Lower lobe of right lung (tissue), 2 donors: ENCODE results near the gene SLC15A1. TPM values are rescaled to one million over a fixed set of nuclear protein-coding genes. Genes with fewer than 3 reads are reported as not detected.
"Not testable (repeated sequence)": the region's sequence is repeated elsewhere in the genome, so short reads cannot be mapped to it uniquely, and the experiment has no call there.

Source experiments
- ATAC-seq, 2 donors: fragments of 200-7000 bp; cut with Tn5 transposase; one replicate each; pipeline ENCODE4 v1.9.1; 2020 to 2022; ENCODE audit warnings: mild to moderate bottlenecking in 2 of 2, moderate library complexity in 2 of 2
- DNase-seq: peaks from one replicate; pipeline ENCODE4 v3.0.0-alpha.2; 2020
- H3K27ac ChIP-seq: fragments of 200-600 bp; one replicate; pipeline ENCODE4 v1.8.0; 2022
- H3K27me3 ChIP-seq: fragments of 200-600 bp; one replicate; pipeline ENCODE4 v1.8.0; 2022; ENCODE audit warnings: low read depth
- H3K36me3 ChIP-seq: fragments of 200-600 bp; one replicate; pipeline ENCODE4 v1.8.0; 2022; ENCODE audit warnings: mild to moderate bottlenecking
- H3K4me1 ChIP-seq: fragments of 200-600 bp; one replicate; pipeline ENCODE4 v1.8.0; 2022
- H3K4me3 ChIP-seq: fragments of 200-600 bp; one replicate; pipeline ENCODE4 v1.8.0; 2022; ENCODE audit warnings: mild to moderate bottlenecking
- H3K9me3 ChIP-seq: fragments of 200-600 bp; one replicate; pipeline ENCODE4 v1.8.0; 2022
- intact Hi-C: fragments of 100-400 bp; cut with DNase I; formaldehyde crosslinking; loops from one replicate; pipeline ENCODE4 v1.11.0; 2022
- total RNA-seq: library from RNA; stranded (reverse); fragmentation: NEBNext Ultra II Directional; extraction: Animal tissue kit (Norgen Biotek cat#: 25700); gene quantifications from one replicate; pipeline ENCODE4 v1.2.1, GENCODE V29; 2021
- TF ChIP-seq, protein P1 (sequence below): fragments of 200-600 bp; IDR thresholded peaks from one replicate; pipeline ENCODE4 v1.8.0; 2022; ENCODE audit warnings: antibody characterized with exemption, mild to moderate bottlenecking
- donor health status: DM: no; HTN: yes; CAD: no; lungs with severe emphysema.

The SLC15A1 gene
- total RNA-seq, 1 donor from 2014 or later, result not detected

DNA sequence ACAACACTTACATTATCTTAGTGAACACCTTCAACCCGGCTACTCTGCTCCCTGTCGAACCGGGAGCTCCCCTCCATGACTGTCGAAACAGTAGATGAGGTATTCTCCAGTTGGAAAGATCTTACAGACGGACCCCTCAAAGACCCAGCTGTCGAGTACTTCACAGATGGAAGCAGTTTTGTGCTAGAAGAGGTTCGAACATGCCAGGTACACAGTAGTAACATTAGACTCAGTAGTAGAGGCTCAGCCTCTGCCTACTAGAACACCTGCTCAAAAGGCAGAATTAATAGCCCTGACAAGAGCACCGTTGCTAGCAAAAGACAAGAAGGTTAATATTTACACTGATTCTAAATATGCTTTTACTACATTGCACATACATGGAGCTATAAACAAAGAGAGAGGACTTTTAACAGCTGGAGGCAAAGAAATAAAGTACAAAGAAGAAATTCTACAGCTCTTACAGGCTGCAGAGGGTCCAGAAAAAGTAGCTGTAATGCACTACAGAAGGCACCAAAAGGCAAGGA is 13.6 kb upstream of the SLC15A1 start:
- Histone ChIP-seq H3K27me3 (no peaks in the 10 kb centered on the region), H3K36me3 (no peaks in the 10 kb centered on the region), H3K27ac (no peak overlapping the region), H3K9me3 (no peaks in the 10 kb centered on the region), H3K4me1 (no peaks in the 10 kb centered on the region), H3K4me3 (no peak overlapping the region)
- no peak for DNase-seq
- TF ChIP-seq, protein P1, sequence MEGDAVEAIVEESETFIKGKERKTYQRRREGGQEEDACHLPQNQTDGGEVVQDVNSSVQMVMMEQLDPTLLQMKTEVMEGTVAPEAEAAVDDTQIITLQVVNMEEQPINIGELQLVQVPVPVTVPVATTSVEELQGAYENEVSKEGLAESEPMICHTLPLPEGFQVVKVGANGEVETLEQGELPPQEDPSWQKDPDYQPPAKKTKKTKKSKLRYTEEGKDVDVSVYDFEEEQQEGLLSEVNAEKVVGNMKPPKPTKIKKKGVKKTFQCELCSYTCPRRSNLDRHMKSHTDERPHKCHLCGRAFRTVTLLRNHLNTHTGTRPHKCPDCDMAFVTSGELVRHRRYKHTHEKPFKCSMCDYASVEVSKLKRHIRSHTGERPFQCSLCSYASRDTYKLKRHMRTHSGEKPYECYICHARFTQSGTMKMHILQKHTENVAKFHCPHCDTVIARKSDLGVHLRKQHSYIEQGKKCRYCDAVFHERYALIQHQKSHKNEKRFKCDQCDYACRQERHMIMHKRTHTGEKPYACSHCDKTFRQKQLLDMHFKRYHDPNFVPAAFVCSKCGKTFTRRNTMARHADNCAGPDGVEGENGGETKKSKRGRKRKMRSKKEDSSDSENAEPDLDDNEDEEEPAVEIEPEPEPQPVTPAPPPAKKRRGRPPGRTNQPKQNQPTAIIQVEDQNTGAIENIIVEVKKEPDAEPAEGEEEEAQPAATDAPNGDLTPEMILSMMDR, result no peak
- intact Hi-C loops, result no loop called here
- ATAC-seq, result no peak

DNA sequence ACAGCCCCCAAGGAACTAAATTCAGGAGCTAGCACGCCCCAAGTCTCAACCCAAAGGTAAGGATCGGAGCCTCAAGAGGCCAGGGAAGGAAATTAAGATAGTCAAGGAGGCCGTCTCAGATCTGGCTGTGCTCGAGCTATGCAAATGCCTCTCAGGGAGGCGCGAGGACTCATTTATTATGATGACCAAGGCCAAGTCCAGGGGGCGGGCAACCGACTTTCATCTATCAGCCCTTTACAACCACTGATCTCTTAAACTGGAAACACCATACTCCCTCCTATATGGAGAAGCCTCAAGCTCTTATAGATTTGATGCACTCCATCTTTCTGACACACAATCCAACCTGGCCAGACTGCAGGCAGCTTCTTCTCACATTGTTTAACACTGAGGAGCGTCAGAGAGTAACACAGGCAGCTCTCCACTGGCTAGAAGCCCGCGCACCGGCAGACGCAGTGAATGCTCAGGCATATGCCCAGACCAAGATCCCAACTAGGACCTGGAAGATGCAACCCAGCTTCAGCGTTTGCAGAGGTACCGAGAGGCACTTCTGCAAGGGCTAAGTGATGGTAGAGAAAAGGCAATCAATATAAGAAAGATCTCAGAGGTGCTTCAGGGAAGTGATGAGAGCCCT is 9.6 kb upstream of the SLC15A1 start:
- no peaks in the 10 kb centered on the region for H3K36me3 ChIP-seq
- H3K4me3 ChIP-seq, result peak overlapping the region; percentile 45
- H3K27ac ChIP-seq, result no peak overlapping the region
- intact Hi-C loops, result no loop called here
- DNase-seq (no peak), ATAC-seq (peak in 1 of 2 donors; percentile 38)
- no peaks in the 10 kb centered on the region for H3K9me3 ChIP-seq
- TF ChIP-seq, protein P1, result no peak
- H3K4me1 ChIP-seq, result no peaks in the 10 kb centered on the region
- H3K27me3 ChIP-seq, result no peaks in the 10 kb centered on the region

DNA sequence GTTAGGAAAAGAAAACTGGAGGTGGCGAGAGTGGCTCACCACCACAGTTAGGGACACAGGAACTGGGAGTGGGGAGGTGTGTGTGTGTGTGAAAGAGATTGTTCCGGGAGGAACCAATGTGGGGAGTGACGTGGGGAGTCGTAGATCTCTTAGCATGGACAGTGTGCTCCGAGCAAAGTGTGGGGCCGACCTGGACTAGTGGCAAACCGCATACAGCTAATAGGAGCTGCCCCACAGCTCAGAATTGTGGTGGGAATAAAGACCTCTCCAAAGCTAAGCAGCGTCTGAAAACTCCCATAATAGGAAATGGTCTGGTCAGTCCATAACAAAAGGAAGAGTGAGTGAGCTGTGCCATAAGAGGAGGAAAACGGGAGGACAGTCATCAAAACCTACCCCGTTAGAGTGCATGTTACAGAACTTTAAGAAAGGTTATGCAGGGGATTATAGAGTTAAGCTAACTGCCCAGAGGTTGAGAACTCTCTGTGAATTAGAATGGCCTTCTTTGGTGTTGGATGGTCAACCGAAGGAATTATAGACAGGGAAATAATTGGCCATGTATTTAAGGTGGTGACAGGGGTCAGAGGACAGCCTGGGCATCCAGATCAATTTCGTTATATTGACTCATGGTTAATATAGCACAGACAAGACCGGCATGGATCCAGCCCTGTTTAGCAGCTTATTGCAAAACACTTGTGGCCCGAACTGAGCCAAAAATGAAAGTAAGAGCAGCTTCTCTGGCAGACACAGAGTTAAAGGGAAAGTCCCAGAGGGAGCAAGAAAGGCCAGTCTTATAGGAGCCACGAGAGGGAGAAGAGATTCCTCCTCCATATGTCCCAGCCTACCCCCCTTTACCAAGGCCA is 8.9 kb upstream of the SLC15A1 start:
- TF ChIP-seq, protein P1, result no peak
- no peaks in the 10 kb centered on the region for H3K4me1 ChIP-seq
- no peak overlapping the region for H3K27ac ChIP-seq
- DNase-seq, result no peak
- no peaks in the 10 kb centered on the region for H3K36me3 ChIP-seq
- H3K27me3 ChIP-seq, result no peaks in the 10 kb centered on the region
- peak overlapping the region; percentile 45 for H3K4me3 ChIP-seq
- intact Hi-C loops, result no loop called here
- no peaks in the 10 kb centered on the region for H3K9me3 ChIP-seq
- peak; percentile 73 to 82 for ATAC-seq

DNA sequence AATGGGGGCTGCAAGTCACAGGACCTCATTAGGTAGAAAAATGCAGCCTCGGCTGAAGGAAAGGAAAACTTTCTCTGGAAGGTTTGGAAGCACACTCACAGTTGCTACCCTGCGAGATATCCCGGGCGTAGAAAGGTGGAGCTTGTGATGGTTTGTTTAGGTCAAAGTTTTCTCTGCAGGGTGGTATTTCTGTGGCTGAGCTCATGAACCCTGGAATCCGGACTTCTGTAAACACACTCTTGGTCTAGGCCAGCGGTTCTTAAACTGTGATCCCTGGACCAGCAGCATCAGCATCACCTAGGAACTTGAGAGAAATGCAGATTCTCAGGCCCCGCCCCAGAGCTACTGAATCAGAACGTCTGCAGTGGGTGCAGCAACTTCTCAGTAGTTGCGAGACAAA is 3.3 kb upstream of the SLC15A1 start:
- TF ChIP-seq, protein P1, result no peak
- Histone ChIP-seq H3K27me3 (peaks cover 38% of the 10 kb centered on the region), H3K4me3 (no peak overlapping the region), H3K4me1 (peaks cover 10% of the 10 kb centered on the region), H3K36me3 (no peaks in the 10 kb centered on the region), H3K9me3 (no peaks in the 10 kb centered on the region), H3K27ac (no peak overlapping the region)
- no peak for DNase-seq
- no peak for ATAC-seq
- intact Hi-C loops, result no loop called here

DNA sequence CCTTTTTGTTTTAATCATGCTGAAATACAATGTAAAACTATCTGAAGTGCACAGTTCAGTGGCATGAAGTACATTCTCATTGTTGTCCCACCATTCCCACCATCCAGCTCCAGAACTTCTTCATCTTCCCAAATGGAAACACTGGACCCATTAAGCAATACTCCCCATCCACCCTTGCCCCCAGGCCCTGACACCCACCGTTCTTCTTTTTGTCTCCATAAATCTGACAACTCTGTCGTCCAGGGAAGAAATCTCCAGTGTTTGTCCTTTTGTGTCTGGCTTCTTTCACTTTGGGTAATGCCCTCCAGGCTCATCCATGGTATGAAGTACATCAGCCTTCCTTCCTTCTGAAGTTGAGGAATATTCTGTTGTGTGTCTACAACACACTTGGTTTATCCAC is 2.6 kb upstream of the SLC15A1 start:
- ATAC-seq, result no peak
- DNase-seq, result no peak
- H3K9me3 ChIP-seq, result no peaks in the 10 kb centered on the region
- H3K27ac ChIP-seq, result no peak overlapping the region
- peaks cover 40% of the 10 kb centered on the region for H3K27me3 ChIP-seq
- peaks cover 10% of the 10 kb centered on the region for H3K4me1 ChIP-seq
- intact Hi-C loops, result no loop called here
- no peak overlapping the region for H3K4me3 ChIP-seq
- H3K36me3 ChIP-seq, result no peaks in the 10 kb centered on the region
- TF ChIP-seq, protein P1, result no peak

DNA sequence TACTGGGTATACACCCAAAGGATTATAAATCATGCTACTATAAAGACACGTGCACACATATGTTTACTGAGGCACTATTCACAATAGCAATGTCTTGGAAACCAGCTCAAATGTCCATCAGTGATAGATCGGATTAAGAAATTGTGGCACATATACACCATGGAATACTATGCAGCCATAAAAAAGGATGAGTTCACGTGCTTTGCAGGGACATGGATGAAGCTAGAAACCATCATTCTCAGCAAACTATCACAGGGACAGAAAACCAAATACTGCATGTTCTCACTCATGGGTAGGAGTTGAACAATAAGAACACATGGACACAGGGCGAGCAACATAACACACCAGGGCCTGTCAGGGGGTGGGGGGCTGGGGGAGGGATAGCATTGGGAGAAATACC is 2.0 kb upstream of the SLC15A1 start:
- H3K4me3 ChIP-seq, ATAC-seq, intact Hi-C loops, H3K27ac ChIP-seq, H3K36me3 ChIP-seq, H3K9me3 ChIP-seq, DNase-seq: not testable (repeated sequence)
- Histone ChIP-seq H3K27me3 (peaks cover 40% of the 10 kb centered on the region), H3K4me1 (peaks cover 10% of the 10 kb centered on the region)
